ENCODE data around the gene IRGC. TPM values are rescaled to one million over a fixed set of nuclear protein-coding genes. Genes with fewer than 3 reads are reported as not detected.

Gene IRGC
- total and polyA plus RNA-seq, 2 of the 4 experiments (the other 2 are of a cell fraction), result not detected

DNA sequence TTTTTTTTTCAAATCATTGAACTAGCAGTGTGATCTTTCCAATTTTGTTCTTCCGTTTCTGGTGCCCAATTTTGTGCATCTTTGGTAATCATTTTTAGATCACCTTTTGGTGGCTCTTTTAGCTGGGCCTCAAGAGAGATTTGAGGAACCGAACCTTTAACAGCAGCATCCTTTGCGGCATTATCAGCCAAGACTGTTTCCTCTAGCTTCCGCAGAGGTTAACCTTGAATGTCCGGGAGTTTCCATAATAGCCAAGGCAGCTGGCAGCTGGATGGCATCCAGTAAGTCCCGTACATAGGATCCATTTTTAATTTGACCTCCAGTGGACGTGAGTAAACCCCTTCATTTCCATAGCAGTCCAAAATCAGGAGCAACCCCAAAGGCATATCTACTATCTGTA lies 9.6 kb downstream of the IRGC start:
- intact Hi-C loops (cut with micrococcal nuclease), result no loop called here

More for the DNA sequence above, 9.6 kb downstream of the IRGC start:
- Histone ChIP-seq H3K79me1 (ENCODE audit: low read depth in 1 of 2, low read length in 2 of 2) (no peaks in the 10 kb centered on the region), H3K4me1 (ENCODE audit: control insufficient read depth, insufficient read depth, low read length) (no peaks in the 10 kb centered on the region), H4K5ac (ENCODE audit: low read depth, low read length) (no peak overlapping the region), H2BK20ac (ENCODE audit: low read depth, low read length) (no peak overlapping the region), H2BK15ac (ENCODE audit: low read depth, low read length) (no peak overlapping the region), H3K23ac (ENCODE audit: low read depth, low read length) (no peak overlapping the region), H2BK5ac (ENCODE audit: low read depth, low read length, poor library complexity, severe bottlenecking) (no peak overlapping the region), H2BK120ac (ENCODE audit: low read depth, low read length) (no peak overlapping the region), H4K91ac (ENCODE audit: insufficient read depth, low read depth, low read length) (no peak overlapping the region), H3K4me3 (ENCODE audit: insufficient read depth, low read depth, low read length) (no peak overlapping the region), H4K20me1 (ENCODE audit: insufficient read depth, low read length) (no peaks in the 10 kb centered on the region), H2AK9ac (replicated peaks; ENCODE audit: low read depth, low read length, poor library complexity) (no peak overlapping the region), H3K56ac (ENCODE audit: extremely low read depth, insufficient read depth, low read length) (no peak overlapping the region), H3K9me3 (ENCODE audit: control insufficient read depth, insufficient read depth, low read length) (no peaks in the 10 kb centered on the region), H2AFZ (replicated peaks; ENCODE audit: low read length, poor library complexity) (no peak overlapping the region), H3K27ac (ENCODE audit: insufficient read depth, low read length) (no peak overlapping the region), H3K36me3 (ENCODE audit: control insufficient read depth, insufficient read depth, low read length) (peaks cover 17% of the 10 kb centered on the region), H3K18ac (ENCODE audit: low read depth, low read length) (no peak overlapping the region), H3K4ac (ENCODE audit: low read depth, low read length) (no peak overlapping the region), H4K8ac (ENCODE audit: low read depth in 2 of 2, low read length in 2 of 2) (no peak overlapping the region), H3K27me3 (ENCODE audit: control insufficient read depth, insufficient read depth, low read length) (no peaks in the 10 kb centered on the region), H2AK5ac (ENCODE audit: low read depth, low read length) (no peak overlapping the region), H3K14ac (replicated peaks; ENCODE audit: low read depth, low read length) (no peak overlapping the region), H3K4me2 (ENCODE audit: low read depth, low read length) (no peak overlapping the region), H3K9ac (ENCODE audit: low read depth, low read length) (no peak overlapping the region), H3K9me1 (ENCODE audit: insufficient read depth, low read length) (peaks cover 13% of the 10 kb centered on the region; the same call in 1 of the 2 replicates)
- ChIA-PET POLR2A (ENCODE audit: unreplicated experiment) (interaction anchor here (0.6 kb wide), 2 partner anchors 251 to 535 kb away, joined by 3 to 4 read pairs; no protein-coding TSS in a partner anchor), CTCF (interaction anchor here (0.8 to 1.0 kb wide), 3 partner anchors 20 to 57 kb away, joined by 3 to 5 read pairs (median 4); no protein-coding TSS in a partner anchor)
- no peak for TF ChIP-seq CHD1 (IDR thresholded peaks at IDR 0.05; ENCODE audit: low read depth, low read length)
- TF ChIP-seq POLR2A (IDR thresholded peaks at IDR 0.05; ENCODE audit: low read depth, low read length), result no peak
- TF ChIP-seq RFX5 (IDR thresholded peaks at IDR 0.05; ENCODE audit: low read depth, low read length), result no peak
- TF ChIP-seq NFE2L2 (IDR thresholded peaks at IDR 0.05; ENCODE audit: low read depth, low read length), result no peak
- TF ChIP-seq CEBPB (IDR thresholded peaks at IDR 0.05; ENCODE audit: low read depth, low read length), result no peak
- TF ChIP-seq SMC3 (IDR thresholded peaks at IDR 0.05; ENCODE audit: low read depth, low read length), result no peak
- TF ChIP-seq, protein P1, sequence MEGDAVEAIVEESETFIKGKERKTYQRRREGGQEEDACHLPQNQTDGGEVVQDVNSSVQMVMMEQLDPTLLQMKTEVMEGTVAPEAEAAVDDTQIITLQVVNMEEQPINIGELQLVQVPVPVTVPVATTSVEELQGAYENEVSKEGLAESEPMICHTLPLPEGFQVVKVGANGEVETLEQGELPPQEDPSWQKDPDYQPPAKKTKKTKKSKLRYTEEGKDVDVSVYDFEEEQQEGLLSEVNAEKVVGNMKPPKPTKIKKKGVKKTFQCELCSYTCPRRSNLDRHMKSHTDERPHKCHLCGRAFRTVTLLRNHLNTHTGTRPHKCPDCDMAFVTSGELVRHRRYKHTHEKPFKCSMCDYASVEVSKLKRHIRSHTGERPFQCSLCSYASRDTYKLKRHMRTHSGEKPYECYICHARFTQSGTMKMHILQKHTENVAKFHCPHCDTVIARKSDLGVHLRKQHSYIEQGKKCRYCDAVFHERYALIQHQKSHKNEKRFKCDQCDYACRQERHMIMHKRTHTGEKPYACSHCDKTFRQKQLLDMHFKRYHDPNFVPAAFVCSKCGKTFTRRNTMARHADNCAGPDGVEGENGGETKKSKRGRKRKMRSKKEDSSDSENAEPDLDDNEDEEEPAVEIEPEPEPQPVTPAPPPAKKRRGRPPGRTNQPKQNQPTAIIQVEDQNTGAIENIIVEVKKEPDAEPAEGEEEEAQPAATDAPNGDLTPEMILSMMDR (conservative IDR thresholded peaks at IDR 0.05; ENCODE audit: low read depth, low read length), result no peak
- TF ChIP-seq RCOR1 (IDR thresholded peaks at IDR 0.05; ENCODE audit: insufficient replicate concordance, low read length), result no peak
- TF ChIP-seq MAFK (IDR thresholded peaks at IDR 0.05; ENCODE audit: low read depth, low read length), result no peak
- in situ Hi-C loops (cut with MboI; ENCODE audit: low sequenced_read_pairs), result no loop called here
- WGBS, 2 experiments (ENCODE audit: extremely low coverage in 2 of 2, insufficient read length in 1 of 2), result 93% methylated on average over 3 of the region's 7 CpGs; no CpG with 5 or more reads in 1 of the 2 experiments
- no peak for DNase-seq
- dilution Hi-C loops (cut with HindIII; ENCODE audit: low sequenced_read_pairs, unreplicated experiment), result no loop called here
- no peak for ATAC-seq (ENCODE audit: low read depth)
- no TSS peak for BruUV-seq (replicated peaks)

Measured in IMR-90 (cell line).